ENCODE results near the gene RAC2.

The RAC2 gene

DNA sequence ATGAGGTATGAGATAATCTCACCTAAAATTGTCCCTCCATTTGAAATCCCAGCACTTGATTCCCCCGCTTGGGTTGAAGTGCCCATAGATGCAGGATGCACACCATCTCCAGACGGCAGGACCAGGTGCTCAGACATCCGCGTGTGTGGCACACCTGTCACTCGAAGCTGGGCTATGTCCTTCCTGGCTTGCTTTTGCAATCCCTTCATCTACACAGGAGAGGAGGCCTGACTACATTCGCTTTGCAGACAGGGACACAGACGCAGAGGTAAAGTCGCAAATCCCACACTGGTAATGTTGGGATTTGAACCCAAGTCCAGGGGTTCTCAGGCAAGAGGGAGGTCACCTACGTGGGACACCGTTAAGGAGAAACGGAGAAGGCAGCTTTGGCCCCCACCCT, 31.1 kb upstream of the RAC2 start:
- H3K4me3 ChIP-seq (ENCODE audit: low read depth, low read length) = no peak overlapping the region
- TF ChIP-seq, protein P1, sequence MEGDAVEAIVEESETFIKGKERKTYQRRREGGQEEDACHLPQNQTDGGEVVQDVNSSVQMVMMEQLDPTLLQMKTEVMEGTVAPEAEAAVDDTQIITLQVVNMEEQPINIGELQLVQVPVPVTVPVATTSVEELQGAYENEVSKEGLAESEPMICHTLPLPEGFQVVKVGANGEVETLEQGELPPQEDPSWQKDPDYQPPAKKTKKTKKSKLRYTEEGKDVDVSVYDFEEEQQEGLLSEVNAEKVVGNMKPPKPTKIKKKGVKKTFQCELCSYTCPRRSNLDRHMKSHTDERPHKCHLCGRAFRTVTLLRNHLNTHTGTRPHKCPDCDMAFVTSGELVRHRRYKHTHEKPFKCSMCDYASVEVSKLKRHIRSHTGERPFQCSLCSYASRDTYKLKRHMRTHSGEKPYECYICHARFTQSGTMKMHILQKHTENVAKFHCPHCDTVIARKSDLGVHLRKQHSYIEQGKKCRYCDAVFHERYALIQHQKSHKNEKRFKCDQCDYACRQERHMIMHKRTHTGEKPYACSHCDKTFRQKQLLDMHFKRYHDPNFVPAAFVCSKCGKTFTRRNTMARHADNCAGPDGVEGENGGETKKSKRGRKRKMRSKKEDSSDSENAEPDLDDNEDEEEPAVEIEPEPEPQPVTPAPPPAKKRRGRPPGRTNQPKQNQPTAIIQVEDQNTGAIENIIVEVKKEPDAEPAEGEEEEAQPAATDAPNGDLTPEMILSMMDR (IDR thresholded peaks at IDR 0.05; ENCODE audit: low read depth, low read length) = no peak

DNA sequence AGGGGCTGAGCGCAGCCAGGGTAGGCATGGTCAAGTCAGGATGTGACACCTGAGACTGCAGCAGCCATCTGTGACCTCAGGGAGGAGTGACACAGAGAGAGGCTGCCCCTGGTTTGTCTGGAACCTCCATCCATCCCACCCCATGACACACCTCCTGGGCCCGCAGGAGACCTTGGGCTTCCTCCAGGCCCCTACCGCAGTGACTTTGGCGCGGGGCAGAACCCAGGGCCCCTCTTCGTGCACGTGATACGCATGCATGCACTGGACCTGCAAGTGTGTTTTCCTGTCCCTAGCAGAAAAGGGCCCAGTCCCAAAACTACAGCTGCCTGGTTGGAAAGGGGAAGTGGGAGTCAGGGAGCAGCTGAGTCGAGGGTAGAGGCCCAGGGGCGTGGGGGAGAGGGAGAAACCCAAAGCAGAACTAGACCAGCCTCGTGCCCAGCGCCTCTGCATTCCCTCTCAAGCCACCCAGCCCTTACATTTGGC, 30.4 kb upstream of the RAC2 start:
- TF ChIP-seq, protein P1 (IDR thresholded peaks at IDR 0.05; ENCODE audit: low read depth, low read length) = no peak
- no peak overlapping the region for H3K4me3 ChIP-seq (ENCODE audit: low read depth, low read length)

DNA sequence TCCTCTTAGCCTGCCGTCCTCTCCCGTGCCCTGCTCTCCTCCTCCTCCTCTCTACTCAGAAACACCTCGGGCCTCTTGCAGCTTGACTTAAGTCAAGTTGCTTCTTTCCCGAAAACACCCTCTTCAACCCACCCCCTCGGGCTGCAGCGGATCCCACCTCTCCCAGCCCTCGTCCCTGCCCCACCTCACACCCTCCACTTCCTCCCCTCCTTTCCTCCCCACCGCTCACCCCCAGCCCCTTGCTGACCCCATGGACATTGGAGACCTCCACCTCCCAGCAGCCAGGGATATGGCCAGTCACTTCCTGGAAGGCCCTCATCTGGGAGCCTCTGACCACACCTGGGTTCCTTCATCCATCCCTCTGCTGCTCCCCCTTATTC, 29.8 kb upstream of the RAC2 start:
- no peak overlapping the region for H3K4me3 ChIP-seq (ENCODE audit: low read depth, low read length)
- TF ChIP-seq, protein P1 (IDR thresholded peaks at IDR 0.05; ENCODE audit: low read depth, low read length) = no peak

DNA sequence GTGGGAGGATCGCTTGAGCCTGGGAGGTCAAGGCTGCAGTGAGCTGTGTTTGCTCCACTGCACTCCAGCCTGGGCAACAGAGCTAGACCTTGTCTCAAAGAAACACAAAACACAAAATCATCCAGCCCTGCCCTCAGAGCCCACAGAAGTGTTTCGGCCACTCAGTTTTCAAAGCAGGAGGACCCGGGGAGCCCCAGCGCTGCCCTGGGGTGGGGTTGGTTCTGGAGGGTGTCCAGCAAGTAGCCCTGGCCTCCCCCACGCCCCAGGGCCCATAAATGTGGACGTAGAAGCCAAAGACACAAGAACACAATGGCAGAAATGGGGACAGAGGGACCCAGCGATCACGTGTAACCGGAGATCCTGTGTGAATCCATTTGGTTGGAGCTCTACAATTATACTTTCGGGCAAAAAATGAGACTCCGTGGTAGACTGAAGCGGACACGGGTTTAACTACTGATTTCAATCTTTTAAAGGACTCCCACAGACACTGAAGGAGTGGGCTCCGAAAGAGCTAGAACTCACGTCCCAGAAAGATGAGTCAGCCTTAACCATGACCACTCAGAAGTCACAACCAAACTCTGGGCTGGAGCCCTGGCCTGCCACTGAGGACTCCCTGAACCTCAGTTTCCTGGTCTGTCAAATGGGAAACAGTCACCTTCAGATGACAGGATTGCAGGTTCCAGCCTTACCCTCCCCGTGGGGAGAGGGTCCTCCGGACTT, 29.2 kb upstream of the RAC2 start:
- H3K4me3 ChIP-seq (ENCODE audit: low read depth, low read length) = no peak overlapping the region
- TF ChIP-seq, protein P1 (IDR thresholded peaks at IDR 0.05; ENCODE audit: low read depth, low read length) = no peak

DNA sequence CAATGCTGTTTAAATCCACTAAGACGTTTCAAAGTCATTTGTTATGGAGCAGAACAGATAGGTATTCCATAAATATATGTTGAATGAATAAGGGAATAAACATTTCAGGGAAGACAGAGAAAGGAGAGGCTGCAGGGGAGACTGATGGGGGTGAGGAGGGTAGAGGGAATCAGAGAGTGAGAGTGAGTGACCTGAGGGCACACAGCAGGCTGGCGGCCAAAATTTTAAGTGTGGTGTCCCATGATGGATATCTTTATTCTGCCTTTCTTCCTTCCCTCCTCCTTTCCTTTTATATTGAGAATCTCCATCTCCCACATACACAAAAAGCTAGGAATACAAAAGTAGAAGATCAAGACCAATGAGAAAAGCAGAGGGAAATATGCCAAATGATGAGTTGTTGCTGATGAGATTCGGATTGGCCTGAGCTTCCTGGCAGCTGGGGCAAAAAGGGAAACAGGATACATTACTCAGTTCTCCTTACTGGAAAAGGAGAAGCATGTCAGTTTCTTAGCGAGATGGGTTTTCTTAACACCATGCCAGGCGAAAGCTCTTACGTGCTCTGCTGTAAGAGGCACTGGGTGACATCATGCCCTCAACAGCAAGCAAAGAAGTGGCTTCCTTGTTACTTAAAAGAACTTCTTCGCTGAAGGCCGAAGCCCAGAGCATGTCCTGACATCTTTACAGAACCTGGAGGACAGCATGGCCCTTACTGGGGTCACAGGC, 27.0 kb upstream of the RAC2 start:
- TF ChIP-seq, protein P1 (IDR thresholded peaks at IDR 0.05; ENCODE audit: low read depth, low read length) = no peak
- no peak overlapping the region for H3K4me3 ChIP-seq (ENCODE audit: low read depth, low read length)

DNA sequence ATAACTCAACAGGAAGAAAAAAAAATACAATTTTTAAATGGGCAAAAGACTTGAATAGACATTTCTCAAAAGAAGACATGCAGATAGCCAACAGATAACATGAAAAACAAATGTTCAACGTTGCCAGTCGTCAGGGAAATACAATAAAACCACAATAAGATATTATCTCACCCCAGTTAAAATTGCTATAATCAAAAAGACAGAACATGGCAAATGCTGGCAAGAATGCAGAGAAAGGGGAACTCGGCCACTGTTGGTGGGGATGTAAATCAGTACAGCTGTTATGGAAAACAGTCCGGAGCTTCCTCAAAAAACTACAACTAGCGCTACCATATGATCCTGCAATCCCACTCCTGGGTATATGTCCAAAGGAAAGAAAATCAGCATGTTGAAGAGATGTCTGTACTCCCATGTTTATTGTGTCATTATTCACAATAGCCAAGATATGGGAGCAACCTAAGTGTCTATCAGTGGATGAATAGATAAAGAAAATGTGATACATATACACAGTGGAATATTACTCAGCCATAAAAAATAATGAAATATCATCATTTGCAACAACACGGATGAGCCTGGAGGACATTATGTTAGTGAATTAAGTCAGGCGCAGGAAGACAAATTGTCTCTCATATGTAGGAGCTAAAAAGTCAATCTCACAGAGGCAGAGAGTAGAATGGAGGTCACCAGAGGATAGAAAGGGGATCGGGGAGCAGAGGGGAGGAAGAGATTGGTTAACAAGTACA, 26.0 kb upstream of the RAC2 start:
- no peak overlapping the region for H3K4me3 ChIP-seq (ENCODE audit: low read depth, low read length)
- TF ChIP-seq, protein P1 (IDR thresholded peaks at IDR 0.05; ENCODE audit: low read depth, low read length) = no peak
